Cardiac septum (tissue), 1 donor: ENCODE measurements around the gene NCAPH2. TPM values are rescaled to one million over a fixed set of nuclear protein-coding genes. Genes with fewer than 3 reads are reported as not detected.

Experiments
- DNase-seq: peaks from one replicate; pipeline ENCODE4 v3.0.0-alpha.2; 2020; ENCODE audit warnings: low spot score
- intact Hi-C: fragments of 100-400 bp; cut with DNase I; formaldehyde crosslinking; loops from one replicate; pipeline ENCODE4 v1.14.0; 2022
- total RNA-seq: library from RNA; stranded (reverse); fragmentation: NEBNext Ultra II Directional; extraction: Animal tissue kit (Norgen Biotek cat#: 25700); gene quantifications from one replicate; pipeline ENCODE4 v1.2.1, GENCODE V29; 2021
- donor health status: DM: no; HTN: no; CAD: no.

The NCAPH2 gene
- total RNA-seq, 1 donor from 2014 or later = 25.1 TPM

DNA sequence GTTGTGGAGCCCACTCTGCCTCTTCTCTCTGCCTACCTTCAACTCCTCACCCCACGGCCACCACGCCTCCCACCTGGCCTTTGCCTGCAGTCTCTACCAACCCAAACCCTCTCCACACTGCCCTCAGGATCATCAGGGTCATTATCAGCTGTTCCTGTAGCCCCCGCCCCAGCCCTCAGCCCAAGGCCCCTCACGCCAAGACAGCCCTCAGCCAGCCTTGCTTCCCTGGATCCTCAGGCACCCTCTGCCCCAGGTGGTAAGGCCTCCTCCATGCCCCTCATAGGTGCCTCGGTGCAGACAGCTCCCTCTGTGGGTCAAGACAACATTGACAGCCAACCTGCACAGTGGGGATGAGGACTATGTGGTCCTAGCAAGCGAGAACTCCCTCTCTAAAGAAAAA, 34.9 kb upstream of the NCAPH2 start:
- DNase-seq = no peak

DNA sequence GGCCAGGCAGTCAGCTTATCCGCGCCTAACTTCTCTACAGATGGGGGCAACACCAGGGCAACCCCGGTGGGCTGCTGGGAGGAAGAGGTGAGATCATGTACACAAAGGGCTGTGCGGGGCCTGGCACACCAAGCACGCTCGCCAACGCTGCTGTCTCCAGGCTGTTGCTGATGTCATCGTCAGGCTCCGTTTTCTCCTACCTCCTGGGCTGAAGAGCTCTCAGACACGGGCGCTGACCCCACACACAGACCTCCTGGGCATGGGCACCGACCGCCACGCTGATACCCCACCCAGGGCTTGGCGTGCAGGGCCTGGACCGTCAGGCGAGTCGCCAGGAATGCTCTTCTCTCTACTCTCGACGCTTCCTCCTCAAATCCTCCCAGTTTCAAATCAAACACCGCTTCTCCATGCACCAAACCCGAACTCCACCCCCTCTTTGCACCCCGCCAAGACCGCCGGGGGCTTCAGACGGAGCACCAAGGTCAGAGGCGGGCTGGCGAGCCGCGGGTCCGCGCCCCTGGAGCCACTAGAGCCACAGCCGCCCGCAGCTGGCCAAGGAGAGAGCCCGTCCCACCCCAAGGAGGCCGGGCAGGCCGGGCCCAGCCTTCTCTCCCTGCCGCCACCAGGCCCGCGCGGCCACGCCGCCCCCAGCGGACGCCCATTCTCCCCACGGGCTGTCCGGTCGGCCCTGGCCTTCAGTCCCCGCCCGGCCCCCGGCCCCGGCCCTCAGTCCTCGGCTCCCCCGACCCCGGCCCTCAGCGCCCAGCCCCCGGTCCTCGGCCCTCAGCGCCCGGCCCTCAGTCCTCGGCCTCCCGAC, 34.0 kb upstream of the NCAPH2 start:
- intact Hi-C loops = no loop called here
- DNase-seq = no peak

More for the DNA sequence above, 34.9 kb upstream of the NCAPH2 start:
- intact Hi-C loops = no loop called here

DNA sequence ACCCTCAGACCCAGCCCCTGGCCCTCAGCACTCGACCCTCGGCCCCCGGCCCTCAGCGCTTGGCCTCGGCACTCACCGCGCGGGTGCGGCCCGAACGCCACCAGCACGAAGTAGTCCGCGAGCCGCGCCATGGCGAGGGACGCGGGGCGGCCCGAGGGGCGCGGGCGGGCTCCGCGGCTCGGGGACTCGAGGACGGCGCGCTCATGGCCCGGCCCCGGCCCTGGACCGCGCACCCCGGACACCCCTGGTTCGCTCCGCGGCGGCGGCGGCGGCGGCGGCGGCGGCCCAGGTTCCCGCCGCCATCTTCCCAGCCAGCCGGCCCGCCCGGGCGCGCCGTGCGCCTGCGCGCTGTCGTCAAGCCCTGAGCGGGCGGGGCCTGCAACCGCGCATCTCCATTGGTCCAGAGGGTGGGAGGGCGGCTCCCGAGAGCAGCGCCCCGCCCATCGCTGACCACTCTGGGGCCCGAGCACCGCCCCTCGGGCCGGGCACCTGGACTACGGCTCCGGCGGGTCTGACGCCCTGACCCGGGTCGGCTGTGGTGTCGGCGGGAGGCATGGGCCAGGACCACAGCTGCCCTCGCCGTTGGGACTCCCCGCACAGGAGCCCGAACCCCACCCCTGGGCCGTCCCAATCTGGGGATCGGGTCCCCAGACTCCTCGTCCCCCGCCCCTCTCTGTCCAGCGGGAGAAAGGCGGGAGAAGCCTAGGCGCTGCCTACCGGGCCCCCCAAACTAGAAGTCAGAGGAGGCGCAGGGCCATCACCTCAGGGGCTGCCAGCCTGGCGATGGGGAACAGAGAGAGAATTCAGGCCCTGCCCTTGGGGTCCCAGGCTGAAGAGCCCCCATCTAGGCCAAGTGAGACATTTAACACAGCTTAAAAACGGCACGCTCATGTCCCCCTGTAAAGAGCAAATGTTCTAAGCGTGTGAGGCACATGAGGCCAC, 33.0 kb upstream of the NCAPH2 start, which contains the start of gene SBF1:
TSS of gene SBF1 (minus strand) at position 326 of the 942 bp plus-strand sequence. CDS start at position 131, 195 bp downstream.
- intact Hi-C loops = no loop called here
- peak; percentile 98 for DNase-seq

- intact Hi-C loops = no loop called here
- DNase-seq = no peak
Measured at GRCh38 chr22:50475652-50476002, 32.4 kb upstream of the NCAPH2 start.

DNA sequence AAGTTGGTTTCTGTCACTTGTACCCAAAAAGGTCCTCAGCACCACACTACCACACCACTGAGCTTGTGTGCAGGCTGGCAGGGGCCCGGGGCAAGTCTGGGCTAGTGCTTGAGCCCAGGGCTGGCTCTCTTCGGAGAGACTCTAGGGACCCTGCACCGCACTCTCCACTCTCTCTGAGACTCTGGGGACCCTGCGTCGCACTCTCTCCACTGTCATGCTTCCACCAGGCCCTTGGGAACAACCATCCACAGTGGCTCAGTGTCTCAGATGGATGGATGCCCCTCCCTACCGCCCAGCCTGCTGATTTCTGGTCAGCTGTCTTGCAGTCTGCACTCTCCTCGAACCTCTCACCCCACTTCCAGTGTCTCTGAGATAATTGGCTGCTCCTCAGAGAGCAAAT, 31.2 kb upstream of the NCAPH2 start:
- intact Hi-C loops = no loop called here
- no peak for DNase-seq

DNA sequence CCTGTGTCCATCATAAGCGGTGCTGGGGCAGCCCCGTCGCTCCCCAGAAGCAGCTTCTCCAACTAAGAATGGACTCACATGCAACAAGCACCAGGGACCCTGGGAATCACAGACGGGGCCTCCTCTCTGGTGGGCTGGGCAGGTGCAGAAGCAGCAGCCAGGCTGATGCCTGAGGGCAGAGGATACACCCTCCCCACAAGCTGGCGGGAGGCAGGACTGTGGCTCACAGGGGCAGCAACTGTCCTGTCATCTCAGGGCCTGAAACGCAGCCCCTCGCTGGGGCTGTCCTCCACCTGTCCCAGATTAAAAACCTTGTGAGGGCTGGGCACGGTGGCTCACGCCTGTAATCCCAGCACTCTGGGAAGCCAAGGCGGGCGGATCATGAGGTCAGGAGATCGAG, 30.1 kb upstream of the NCAPH2 start:
- no peak for DNase-seq
- intact Hi-C loops = no loop called here

DNA sequence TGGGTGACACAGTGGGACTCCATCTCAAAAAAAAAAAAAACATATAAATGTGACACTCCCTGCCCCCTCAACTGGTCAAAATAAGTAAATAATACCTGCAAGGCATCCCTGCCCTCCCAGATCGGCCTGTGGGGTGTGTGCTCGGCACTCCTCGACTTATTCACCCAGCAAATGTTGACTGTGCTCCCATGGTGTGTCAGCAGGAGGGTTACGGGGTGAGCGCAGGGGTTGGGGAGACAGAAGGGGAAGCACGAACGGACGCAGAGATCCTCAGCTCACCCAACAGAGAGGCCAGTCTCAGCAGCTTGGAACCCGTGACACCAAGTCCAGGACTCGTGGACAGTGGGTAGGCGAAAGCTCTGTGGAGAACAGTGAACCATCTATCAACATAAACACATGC, 28.3 kb upstream of the NCAPH2 start:
- intact Hi-C loops = no loop called here
- no peak for DNase-seq

- no peak for DNase-seq
- intact Hi-C loops = no loop called here
Measured at GRCh38 chr22:50481045-50481439, 27.0 kb upstream of the NCAPH2 start.

- DNase-seq = no peak
- intact Hi-C loops = no loop called here
Measured at GRCh38 chr22:50481440-50482106, 26.5 kb upstream of the NCAPH2 start, which contains the start of gene ADM2. Gene ADM2 (plus strand): TSS chr22:50481543. CDS start chr22:50481848, 305 bp downstream.

DNA sequence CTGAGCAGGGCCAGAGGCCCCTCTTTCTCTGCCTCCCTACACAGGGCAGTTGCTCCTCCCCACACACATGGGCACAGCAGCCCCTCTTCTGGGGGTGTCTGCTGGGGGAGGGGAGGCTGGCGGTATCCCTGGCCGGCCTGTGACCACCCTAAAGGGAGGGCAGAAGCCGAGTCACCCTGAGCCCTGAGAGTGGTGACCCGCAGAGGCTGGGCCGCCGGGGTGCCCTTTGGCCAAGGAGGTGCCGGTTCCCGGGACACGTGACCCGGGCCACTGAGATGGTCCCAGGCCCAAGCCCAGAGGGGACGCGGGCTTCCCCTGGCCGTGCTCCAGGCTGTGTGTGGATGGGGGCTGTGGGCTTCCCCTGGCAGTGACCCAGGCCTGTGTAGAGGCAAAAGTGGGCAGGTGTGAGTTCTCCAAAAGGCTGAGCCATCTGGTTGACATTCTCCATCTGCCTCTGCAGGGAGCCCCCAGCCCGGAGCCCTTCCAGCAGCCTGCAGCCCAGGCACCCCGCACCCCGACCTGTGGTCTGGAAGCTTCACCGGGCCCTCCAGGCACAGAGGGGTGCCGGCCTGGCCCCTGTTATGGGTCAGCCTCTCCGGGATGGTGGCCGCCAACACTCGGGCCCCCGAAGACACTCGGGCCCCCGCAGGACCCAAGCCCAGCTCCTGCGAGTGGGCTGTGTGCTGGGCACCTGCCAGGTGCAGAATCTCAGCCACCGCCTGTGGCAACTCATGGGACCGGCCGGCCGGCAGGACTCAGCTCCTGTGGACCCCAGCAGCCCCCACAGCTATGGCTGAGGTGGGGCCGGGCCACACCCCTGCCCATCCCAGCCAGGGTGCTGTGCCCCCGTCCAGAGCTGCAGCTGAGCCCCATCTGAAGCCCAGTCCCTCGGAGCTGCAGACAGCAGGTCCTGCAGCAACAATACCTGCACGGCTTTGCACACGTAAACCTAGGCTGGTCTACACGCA, 25.6 kb upstream of the NCAPH2 start:
- no peak for DNase-seq
- intact Hi-C loops = no loop called here

DNA sequence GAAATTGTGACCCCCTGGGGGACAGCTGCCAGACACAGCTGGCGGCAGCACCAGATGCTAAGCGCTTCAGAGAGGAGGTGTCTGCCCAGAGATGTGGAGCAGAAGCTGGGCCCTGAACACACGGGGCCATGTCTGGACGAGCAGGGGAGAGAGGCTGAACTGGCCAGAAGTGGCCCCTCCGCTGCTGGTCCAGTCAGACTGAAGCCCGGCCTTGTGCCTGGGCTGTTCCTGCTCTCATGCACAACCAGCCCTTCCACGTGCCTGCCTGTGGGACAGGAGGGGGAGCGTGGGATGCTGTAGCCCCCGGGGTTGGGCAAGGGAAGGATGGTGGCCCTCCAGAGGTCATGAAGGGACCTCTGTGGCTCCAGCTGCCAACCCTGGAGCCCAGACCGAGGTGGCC, 24.9 kb upstream of the NCAPH2 start:
- no peak for DNase-seq
- intact Hi-C loops = no loop called here

DNA sequence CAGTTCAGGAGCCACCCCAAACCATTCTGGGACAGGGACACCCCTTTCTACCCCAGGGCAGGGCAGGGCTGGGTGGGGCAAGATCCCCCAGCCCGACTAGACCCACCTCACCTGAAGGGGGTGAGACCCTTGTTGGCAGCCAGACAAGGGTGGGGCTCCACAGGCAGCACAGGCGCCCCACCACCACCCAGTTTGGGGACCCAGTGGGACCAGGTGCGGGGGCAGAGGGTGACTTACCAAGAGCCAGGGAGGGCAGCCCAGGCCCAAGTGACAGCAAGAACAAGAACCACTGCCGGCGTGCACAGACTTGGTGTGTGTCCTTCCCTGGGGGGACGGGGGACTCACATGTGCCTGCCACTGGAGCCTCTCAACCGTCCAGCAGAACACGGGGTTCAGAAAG, 24.5 kb upstream of the NCAPH2 start:
- intact Hi-C loops = no loop called here
- no peak for DNase-seq

DNA sequence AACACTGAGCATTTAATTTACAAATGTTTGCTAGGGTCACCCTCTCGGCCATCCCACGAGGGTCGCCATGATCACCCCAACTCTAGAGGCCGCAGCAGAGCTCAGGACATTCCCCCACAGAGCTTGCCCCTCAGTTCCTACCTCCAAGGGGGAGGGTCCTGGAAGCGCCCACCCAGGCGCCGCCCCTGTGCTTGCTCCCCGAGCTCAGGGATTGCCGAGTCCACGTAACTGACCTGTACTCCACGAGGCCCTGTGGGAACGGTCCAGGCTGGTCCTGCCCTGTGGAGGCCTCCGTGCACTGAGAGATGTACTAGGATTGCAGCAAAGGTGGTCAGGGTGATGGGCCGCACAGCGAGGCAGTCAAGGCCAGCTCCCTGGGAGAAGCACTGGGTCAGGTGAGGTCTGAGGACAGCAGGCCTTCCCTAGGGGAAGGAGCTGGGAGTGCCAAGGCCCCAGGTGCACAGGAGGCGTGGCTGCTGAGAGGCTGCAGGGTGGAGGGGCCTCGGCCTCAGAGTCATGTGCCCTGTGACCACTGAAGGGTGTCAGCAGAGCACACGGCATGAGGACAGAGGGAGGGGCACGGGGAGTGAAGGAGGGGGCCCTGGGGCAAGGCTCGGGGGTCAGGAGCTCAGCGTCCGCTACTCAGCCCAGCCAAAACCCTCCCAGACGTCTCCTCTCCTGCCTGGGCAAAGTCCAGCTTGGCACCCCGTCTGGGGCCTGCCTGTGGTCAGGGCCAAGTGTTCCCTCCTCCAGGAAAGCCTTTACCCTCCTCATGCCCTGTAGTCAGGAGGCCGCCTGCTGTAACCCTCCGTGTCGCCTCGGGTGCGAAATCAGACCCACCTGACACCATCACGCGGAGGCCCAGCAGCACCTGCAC, 23.8 kb upstream of the NCAPH2 start:
- DNase-seq = no peak
- intact Hi-C loops = no loop called here

GRCh38 chr22:50485221-50486131, 22.5 kb upstream of the NCAPH2 start:
- intact Hi-C loops = no loop called here
- DNase-seq = no peak

GRCh38 chr22:50486561-50487289, 21.3 kb upstream of the NCAPH2 start, which contains the start of gene MIOX:
Gene MIOX (plus strand): TSS chr22:50486859. CDS start chr22:50486898, 39 bp downstream.
- DNase-seq = no peak
- intact Hi-C loops = no loop called here
